GM18858 (cell line): Measurements from ENCODE around the gene DENND4C.
"Not testable (repeated sequence)": the region's sequence is repeated elsewhere in the genome, so short reads cannot be mapped to it uniquely, and the experiment has no call there.

ENCODE experiments used
- ATAC-seq: cut with Tn5 transposase; IDR thresholded peaks from one replicate; pipeline ENCODE4 v1.9.1; 2021; ENCODE audit not compliant: unreplicated experiment

Gene DENND4C

DNA sequence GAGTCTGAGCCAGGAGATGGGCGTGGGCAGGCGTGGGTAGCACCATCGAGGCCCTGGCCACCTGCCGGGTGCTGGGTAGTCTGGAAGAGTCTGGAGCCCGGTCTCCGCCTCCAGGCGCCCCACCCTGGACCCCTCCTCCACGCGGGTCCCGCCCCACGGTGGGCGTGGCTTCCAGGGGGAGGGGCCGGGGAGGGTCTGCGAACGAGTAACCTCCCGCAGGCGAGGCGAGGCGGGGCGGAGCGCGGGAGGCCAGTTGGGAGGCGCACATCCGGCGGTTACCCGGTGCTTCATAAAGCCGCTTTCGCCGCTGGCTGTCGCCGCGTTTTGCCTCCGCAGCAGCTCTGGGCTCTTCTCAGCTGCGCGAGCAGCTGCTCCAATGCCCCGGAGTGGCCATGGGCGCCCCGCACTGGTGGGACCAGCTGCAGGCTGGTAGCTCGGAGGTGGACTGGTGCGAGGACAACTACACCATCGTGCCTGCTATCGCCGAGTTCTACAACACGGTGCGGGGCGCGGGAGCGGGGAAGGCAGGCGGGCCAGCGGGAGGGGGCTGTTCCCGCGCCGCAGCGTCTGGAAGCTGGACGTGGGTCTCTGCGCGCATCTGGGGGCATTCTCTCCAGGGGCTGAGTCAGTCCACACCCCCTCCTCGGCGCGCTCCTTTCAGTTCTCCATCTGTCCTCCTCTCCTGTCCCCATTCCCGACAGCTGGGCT, 178.4 kb downstream of the DENND4C start, which contains the start of gene ACER2:
ACER2 (plus strand) TSS at position 317 of the 708 bp plus-strand sequence; CDS start at position 393, 76 bp downstream.
- ATAC-seq = peak; percentile 90

- no peak for ATAC-seq
Measured at GRCh38 chr9:19409401-19410194, 179.1 kb downstream of the DENND4C start.

- no peak for ATAC-seq
Measured at GRCh38 chr9:19410195-19410503, 179.7 kb downstream of the DENND4C start.

GRCh38 chr9:19410594-19410993, 180.1 kb downstream of the DENND4C start:
- no peak for ATAC-seq

DNA sequence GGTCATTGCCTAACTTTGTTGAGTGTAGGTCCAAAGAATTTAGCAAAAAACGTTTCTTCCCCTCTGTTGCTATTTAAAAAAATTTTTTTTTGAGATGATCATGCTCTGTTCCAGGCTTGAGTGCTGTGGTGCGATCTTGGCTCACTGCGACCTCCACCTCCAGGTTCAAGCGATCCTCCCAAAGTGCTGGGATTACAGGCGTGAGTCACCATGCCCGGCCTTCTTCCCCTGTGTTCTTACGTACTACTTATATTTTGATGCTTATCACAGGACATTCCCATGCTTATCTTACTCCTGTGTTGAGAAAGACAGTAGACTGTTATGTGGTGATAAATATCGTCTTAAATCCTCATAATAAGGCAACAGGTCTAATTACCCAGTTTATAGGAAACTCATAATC, 180.8 kb downstream of the DENND4C start:
- ATAC-seq = no peak

DNA sequence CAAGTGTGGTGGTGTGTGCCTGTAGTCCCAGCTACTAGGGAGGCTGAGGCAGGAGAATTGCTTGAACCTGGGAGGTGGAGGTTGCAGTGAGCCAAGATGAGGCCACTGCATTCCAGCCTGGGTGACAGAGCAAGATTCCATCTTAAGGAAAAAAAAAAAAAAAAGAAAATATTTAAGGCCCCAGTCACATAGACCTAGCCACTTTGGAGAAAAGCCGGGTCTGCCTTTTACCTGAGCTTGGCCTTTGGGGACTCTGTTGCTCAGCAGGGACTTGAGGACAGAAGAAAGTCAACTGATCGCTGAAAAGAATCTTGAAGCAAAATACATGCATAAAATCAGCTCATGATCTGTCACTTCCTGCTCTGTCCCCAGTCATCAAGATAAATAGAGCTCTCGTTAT, 183.0 kb downstream of the DENND4C start:
- ATAC-seq = not testable (repeated sequence)

DNA sequence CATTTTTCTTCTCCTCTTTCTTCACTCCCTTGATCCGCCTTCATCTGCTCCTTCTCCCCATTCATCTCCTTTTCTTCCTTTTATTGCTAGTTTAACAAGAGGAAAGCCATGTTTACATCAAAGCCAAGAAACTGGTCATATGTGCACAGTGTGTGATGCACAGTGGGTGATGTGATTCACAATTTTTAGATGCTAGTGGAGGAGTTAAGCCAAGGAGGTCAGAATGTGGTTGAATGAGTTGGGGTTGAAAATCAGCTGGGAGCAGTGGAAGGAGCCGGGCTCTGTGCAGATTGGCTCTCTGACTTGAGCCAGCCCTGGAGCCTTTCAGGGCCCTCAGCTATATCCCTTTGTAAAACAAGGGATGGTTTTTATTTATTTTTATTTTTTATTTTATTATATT, 185.7 kb downstream of the DENND4C start:
- no peak for ATAC-seq

DNA sequence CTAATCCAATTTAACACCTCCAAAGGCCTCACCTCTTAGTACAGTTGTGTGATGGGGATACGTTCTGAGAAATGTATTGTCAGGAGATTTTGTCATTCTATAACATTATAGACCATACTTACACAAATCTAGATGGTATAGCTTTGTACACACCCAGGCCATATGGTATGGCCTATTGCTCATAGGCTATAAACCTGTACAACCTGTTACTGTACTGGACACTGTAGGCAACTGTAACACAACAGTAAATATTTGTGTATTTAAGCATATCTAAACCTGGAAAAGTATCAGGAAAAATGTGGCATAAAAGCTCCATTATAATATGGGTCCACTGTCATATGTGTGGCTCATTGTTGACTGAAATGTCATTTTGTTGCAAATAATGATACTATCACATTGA, 190.4 kb downstream of the DENND4C start:
- ATAC-seq = no peak
